OCI-LY1 (cell line): Measurements from ENCODE around the gene IFNA8.
"Not testable (repeated sequence)": the region's sequence is repeated elsewhere in the genome, so short reads cannot be mapped to it uniquely, and the experiment has no call there.

Source experiments
- H2AFZ ChIP-seq: fragments of 200-600 bp; sonication (generic), shearing (Covaris generic); 2 replicates; pipeline ENCODE4 v1.6.0; 2014; ENCODE audit warnings: antibody characterized with exemption, mild to moderate bottlenecking, low read length
- H3F3A ChIP-seq: fragments of 200-600 bp; sonication (generic), shearing (Covaris generic); 2 replicates; pipeline ENCODE4 v1.6.0; 2014; ENCODE audit warnings: mild to moderate bottlenecking, antibody characterized with exemption, low read length, moderate library complexity; ENCODE audit not compliant: insufficient read depth
- H3K27ac ChIP-seq: fragments of 200-600 bp; sonication (generic); 2 replicates; pipeline ENCODE4 v1.5.1; 2014; ENCODE audit warnings: low read length, mixed run types, mild to moderate bottlenecking, low read depth; ENCODE audit not compliant: poor library complexity, severe bottlenecking
- H3K27me3 ChIP-seq: fragments of 200-600 bp; sonication (generic); 2 replicates; pipeline ENCODE4 v1.6.0; 2014; ENCODE audit warnings: antibody characterized with exemption, mild to moderate bottlenecking, low read length, moderate library complexity; ENCODE audit not compliant: insufficient read depth
- H3K36me3 ChIP-seq: fragments of 200-600 bp; sonication (generic); 2 replicates; pipeline ENCODE4 v1.6.1; 2014; ENCODE audit warnings: mild to moderate bottlenecking, antibody characterized with exemption, low read length, moderate library complexity, mixed read lengths; ENCODE audit not compliant: insufficient read depth
- H3K4me1 ChIP-seq: fragments of 200-600 bp; sonication (generic); 2 replicates; pipeline ENCODE4 v1.5.1; 2014; ENCODE audit warnings: mild to moderate bottlenecking, low read length, moderate library complexity; ENCODE audit not compliant: insufficient read depth, severe bottlenecking
- H3K4me2 ChIP-seq: fragments of 200-600 bp; sonication (generic), shearing (Covaris generic); 2 replicates; pipeline ENCODE4 v1.6.1; 2014; ENCODE audit warnings: low read length
- H3K4me3 ChIP-seq: fragments of 200-600 bp; sonication (generic); 2 replicates; pipeline ENCODE4 v1.5.1; 2014; ENCODE audit warnings: low read length, low read depth, mild to moderate bottlenecking, mixed read lengths; ENCODE audit not compliant: poor library complexity, severe bottlenecking
- H3K79me2 ChIP-seq: fragments of 200-600 bp; shearing (Covaris generic); 2 replicates; pipeline ENCODE4 v1.6.1; 2016; ENCODE audit warnings: mixed run types, low read length, mixed read lengths; ENCODE audit not compliant: insufficient read depth
- H3K9ac ChIP-seq: fragments of 200-600 bp; sonication (generic), shearing (Covaris generic); 2 replicates; pipeline ENCODE4 v1.6.1; 2014; ENCODE audit warnings: mild to moderate bottlenecking, low read length, mixed read lengths
- H3K9me2 ChIP-seq: fragments of 200-600 bp; sonication (generic), shearing (Covaris generic); 2 replicates; pipeline ENCODE4 v1.6.1; 2014; ENCODE audit warnings: low read depth, mild to moderate bottlenecking, low read length, mixed read lengths
- H3K9me3 ChIP-seq: fragments of 200-600 bp; shearing (Covaris generic); 2 replicates; pipeline ENCODE4 v1.6.1; 2014; ENCODE audit warnings: low read length, mixed read lengths
- H4K20me1 ChIP-seq: fragments of 200-600 bp; sonication (generic), shearing (Covaris generic); 2 replicates; pipeline ENCODE4 v1.6.0; 2016; ENCODE audit warnings: mild to moderate bottlenecking, low read length; ENCODE audit not compliant: insufficient read depth
- CTCF ChIP-seq: fragments of 200-600 bp; sonication (generic), shearing (Covaris generic); IDR thresholded peaks from 2 replicates; pipeline ENCODE4 v1.5.1; 2017; ENCODE audit warnings: mild to moderate bottlenecking, antibody characterized with exemption, low read length, moderate library complexity, mixed read lengths
- EZH2 ChIP-seq: fragments of 200-600 bp; sonication (generic), shearing (Covaris generic); IDR thresholded peaks from 2 replicates; pipeline ENCODE4 v1.8.0; 2017; ENCODE audit warnings: borderline replicate concordance, mixed run types, mild to moderate bottlenecking, antibody characterized with exemption, low read length, moderate library complexity, mixed read lengths

The IFNA8 gene

GRCh38 chr9:21440139-21440538 is 31.2 kb downstream of the IFNA8 start, which contains the start of gene IFNA1:
IFNA1 (plus strand) TSS chr9:21440439; CDS start chr9:21440508, 69 bp downstream.
- Histone ChIP-seq H3K9me2 (no peaks in the 10 kb centered on the region), H3K27me3 (no peaks in the 10 kb centered on the region), H3K4me2 (no peak within 1 kb of the TSS), H3K36me3 (no peaks in the 10 kb centered on the region), H3K9me3 (no peaks in the 10 kb centered on the region), H3K4me1 (no peaks in the 10 kb centered on the region), H4K20me1 (no peaks in the 10 kb centered on the region), H3F3A (no peaks in the 10 kb centered on the region), H3K9ac (no peak within 1 kb of the TSS), H3K27ac (no peak within 1 kb of the TSS), H3K79me2 (no peaks in the 10 kb centered on the region), H2AFZ (no peak within 1 kb of the TSS), H3K4me3 (no peak within 1 kb of the TSS)
- TF ChIP-seq CTCF: no peak
- no peak for TF ChIP-seq EZH2

GRCh38 chr9:21443849-21444625 is 35.1 kb downstream of the IFNA8 start:
- Histone ChIP-seq H3K27me3 (no peaks in the 10 kb centered on the region), H3K4me1 (no peaks in the 10 kb centered on the region), H3K4me3 (no peak overlapping the region), H3K9me3 (no peaks in the 10 kb centered on the region), H3K36me3 (no peaks in the 10 kb centered on the region), H4K20me1 (no peaks in the 10 kb centered on the region), H2AFZ (no peak overlapping the region), H3F3A (no peaks in the 10 kb centered on the region), H3K9ac (no peak overlapping the region), H3K79me2 (no peaks in the 10 kb centered on the region), H3K27ac (no peak overlapping the region), H3K9me2 (no peaks in the 10 kb centered on the region), H3K4me2 (no peak overlapping the region)
- no peak for TF ChIP-seq EZH2
- TF ChIP-seq CTCF: no peak

- H4K20me1 ChIP-seq, H3K27ac ChIP-seq, H3K4me3 ChIP-seq, H3K9me3 ChIP-seq, H3K36me3 ChIP-seq, H2AFZ ChIP-seq, H3K9ac ChIP-seq, H3K27me3 ChIP-seq, H3K9me2 ChIP-seq, H3K4me2 ChIP-seq, H3K79me2 ChIP-seq, H3K4me1 ChIP-seq, H3F3A ChIP-seq: not testable (repeated sequence)
These were observed 40.4 kb downstream of the IFNA8 start for GRCh38 chr9:21449312-21449711.
